Endodermal cell (in vitro differentiated cells): ENCODE data around the gene LPIN2. TPM values are rescaled to one million over a fixed set of nuclear protein-coding genes. Genes with fewer than 3 reads are reported as not detected.

ENCODE experiments used
- DNase-seq: peaks from one replicate; pipeline ENCODE4 v3.0.0-alpha.2; 2017
- H3K27ac ChIP-seq: 2 replicates; pipeline ENCODE4 v1.5.1; 2013; ENCODE audit warnings: mild to moderate bottlenecking, low read depth, low read length, moderate library complexity
- H3K27me3 ChIP-seq: 2 replicates; pipeline ENCODE4 v1.6.1; 2013; ENCODE audit warnings: mild to moderate bottlenecking, low read length, moderate library complexity; ENCODE audit not compliant: insufficient read depth, control insufficient read depth, poor library complexity, severe bottlenecking
- H3K36me3 ChIP-seq: 2 replicates; pipeline ENCODE4 v1.7.0; 2013; ENCODE audit warnings: mild to moderate bottlenecking, low read length, moderate library complexity; ENCODE audit not compliant: control insufficient read depth, insufficient read depth
- H3K4me1 ChIP-seq: one replicate; pipeline ENCODE4 v1.7.0; 2013; ENCODE audit warnings: low read length; ENCODE audit not compliant: control insufficient read depth, insufficient read depth
- H3K4me3 ChIP-seq: 2 replicates; pipeline ENCODE4 v1.5.1; 2013; ENCODE audit warnings: mild to moderate bottlenecking, low read length, moderate library complexity
- H3K9ac ChIP-seq: 2 replicates; pipeline ENCODE4 v1.6.1; 2013; ENCODE audit warnings: mild to moderate bottlenecking, low read length, moderate library complexity; ENCODE audit not compliant: poor library complexity, severe bottlenecking; ENCODE audit errors: extremely low read depth
- H3K9me3 ChIP-seq: 2 replicates; pipeline ENCODE4 v1.6.1; 2013; ENCODE audit warnings: mild to moderate bottlenecking, low read length, moderate library complexity; ENCODE audit not compliant: control insufficient read depth
- H3K27ac Mint-ChIP-seq: 2 replicates; pipeline ENCODE4 v1.8.0; 2020; ENCODE audit warnings: mixed read lengths
- H3K27me3 Mint-ChIP-seq: 2 replicates; pipeline ENCODE4 v1.8.0; 2021; ENCODE audit warnings: mild to moderate bottlenecking, mixed read lengths; ENCODE audit not compliant: insufficient read depth
- H3K36me3 Mint-ChIP-seq: 2 replicates; pipeline ENCODE4 v1.8.0; 2020; ENCODE audit warnings: low read depth, mixed read lengths
- H3K4me1 Mint-ChIP-seq: 2 replicates; pipeline ENCODE4 v1.8.0; 2020; ENCODE audit warnings: mixed read lengths
- H3K4me3 Mint-ChIP-seq: 2 replicates; pipeline ENCODE4 v1.8.0; 2020; ENCODE audit warnings: mild to moderate bottlenecking, moderate library complexity, mixed read lengths
- H3K9me3 Mint-ChIP-seq: 2 replicates; pipeline ENCODE4 v1.8.0; 2020; ENCODE audit warnings: mild to moderate bottlenecking, mixed read lengths
- CTCF ChIP-seq: fragments of 200-600 bp; sonication (generic); conservative IDR thresholded peaks from 2 replicates; pipeline ENCODE4 v1.5.0; 2021; ENCODE audit warnings: antibody characterized with exemption, mild to moderate bottlenecking
- WGBS, 2 experiments: methylation state at CpG; one replicate each; pipeline versions ENCODE4 v1.1.5 to v1.1.7; 2013; ENCODE audit warnings: missing lambda C conversion rate in 2 of 2, mixed read lengths in 1 of 2; ENCODE audit not compliant: insufficient coverage in 1 of 2, insufficient read length in 1 of 2; 5-methylcytosine and 5-hydroxymethylcytosine counted together
- total RNA-seq, 2 donors: library from RNA; stranded (reverse); fragmentation: NEBNext Ultra II Directional in 1 of 2; extraction: Animal tissue kit (Norgen Biotek cat#: 25700) in 1 of 2; gene quantifications; 2 replicates in 1 of 2; 3 replicates in 1 of 2; pipeline ENCODE4 v1.2.1, GENCODE V29; 2021

The LPIN2 gene
- total RNA-seq, 2 donors from 2014 or later, result 22.9 to 31.8 TPM

- H3K4me3 Mint-ChIP-seq, result no peak overlapping the region
- peaks cover 3% of the 10 kb centered on the region for H3K27me3 Mint-ChIP-seq
- no peak overlapping the region for H3K4me3 ChIP-seq
- no peaks in the 10 kb centered on the region for H3K27me3 ChIP-seq
- peaks cover 3% of the 10 kb centered on the region for H3K4me1 ChIP-seq
- H3K27ac Mint-ChIP-seq, result no peak overlapping the region
- H3K27ac ChIP-seq, result no peak overlapping the region
- H3K36me3 Mint-ChIP-seq, result peaks cover 2% of the 10 kb centered on the region
- WGBS, 2 experiments, result 92 to 95% methylated on average over 4 of the region's 4 CpGs
- H3K9me3 ChIP-seq, result peaks cover 12% of the 10 kb centered on the region
- no peak for TF ChIP-seq CTCF
- DNase-seq, result no peak
- peaks cover 12% of the 10 kb centered on the region for H3K4me1 Mint-ChIP-seq
- H3K9ac ChIP-seq, result no peak overlapping the region
- H3K36me3 ChIP-seq, result no peaks in the 10 kb centered on the region
- H3K9me3 Mint-ChIP-seq, result peaks cover 13% of the 10 kb centered on the region
These were observed 44.6 kb upstream of the LPIN2 start for GRCh38 chr18:3057526-3057925.

DNA sequence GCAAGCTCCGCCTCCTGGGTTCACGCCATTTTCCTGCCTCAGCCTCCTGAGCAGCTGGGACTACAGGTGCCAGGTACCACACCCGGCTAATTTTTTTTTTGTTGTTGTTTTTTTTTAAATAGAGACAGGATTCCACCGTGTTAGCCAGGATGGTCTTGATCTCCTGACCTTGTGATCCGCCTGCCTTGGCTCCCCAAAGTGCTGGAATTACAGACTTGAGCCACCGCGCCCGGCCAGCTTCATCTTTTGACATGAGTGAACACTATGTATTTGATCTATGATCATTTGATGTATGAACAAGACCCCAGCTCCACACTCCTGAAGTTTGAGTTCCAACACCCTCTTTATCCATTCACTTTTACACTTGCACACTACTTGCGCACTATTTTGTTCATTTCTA is 43.4 kb upstream of the LPIN2 start:
- H3K36me3 ChIP-seq, result no peaks in the 10 kb centered on the region
- peaks cover 16% of the 10 kb centered on the region for H3K9me3 Mint-ChIP-seq
- H3K27ac Mint-ChIP-seq, result no peak overlapping the region

GRCh38 chr18:3055816-3056215 is 42.9 kb upstream of the LPIN2 start:
- 84 to 89% methylated on average over 4 of the region's 4 CpGs for WGBS, 2 experiments
- no peak overlapping the region for H3K4me3 Mint-ChIP-seq
- Histone ChIP-seq H3K9ac (no peak overlapping the region), H3K27me3 (no peaks in the 10 kb centered on the region), H3K4me1 (peaks cover 3% of the 10 kb centered on the region), H3K9me3 (peaks cover 17% of the 10 kb centered on the region), H3K27ac (no peak overlapping the region), H3K36me3 (no peaks in the 10 kb centered on the region), H3K4me3 (no peak overlapping the region)
- H3K27ac Mint-ChIP-seq, result no peak overlapping the region
- no peak for TF ChIP-seq CTCF
- peaks cover 4% of the 10 kb centered on the region for H3K36me3 Mint-ChIP-seq
- DNase-seq, result no peak
- peaks cover 3% of the 10 kb centered on the region for H3K27me3 Mint-ChIP-seq
- H3K4me1 Mint-ChIP-seq, result peaks cover 26% of the 10 kb centered on the region
- peaks cover 16% of the 10 kb centered on the region for H3K9me3 Mint-ChIP-seq

More for the DNA sequence above, 43.4 kb upstream of the LPIN2 start:
- Histone ChIP-seq H3K9me3 (peaks cover 17% of the 10 kb centered on the region), H3K4me1 (peaks cover 3% of the 10 kb centered on the region), H3K9ac (no peak overlapping the region), H3K27ac (no peak overlapping the region), H3K4me3 (no peak overlapping the region), H3K27me3 (no peaks in the 10 kb centered on the region)
- DNase-seq, result no peak
- Mint-ChIP-seq H3K36me3 (peaks cover 4% of the 10 kb centered on the region), H3K4me3 (no peak overlapping the region), H3K4me1 (peaks cover 21% of the 10 kb centered on the region), H3K27me3 (peaks cover 3% of the 10 kb centered on the region)
- no peak for TF ChIP-seq CTCF
- 90 to 92% methylated on average over 4 to 8 of the region's 9 CpGs for WGBS, 2 experiments
